Heart left ventricle (tissue), 13 donors: ENCODE measurements around the gene CFAP46.

ENCODE experiments used
- POLR2A ChIP-seq, 2 donors: fragments of 450-650 bp; IDR thresholded peaks; one replicate each; pipeline ENCODE4 v1.6.1; 2017; ENCODE audit warnings: antibody characterized with exemption in 2 of 2, mild to moderate bottlenecking in 2 of 2, moderate library complexity in 2 of 2
- TF ChIP-seq, protein P1 (sequence below), 12 donors: fragments of 200-600 bp; sonication (generic) in 4 of 12; IDR thresholded peaks; one replicate each; pipeline versions ENCODE4 v1.5.0 to v1.8.0; 2018 to 2022; ENCODE audit warnings: antibody characterized with exemption in 12 of 12, mild to moderate bottlenecking in 5 of 12
- donor health status: ischemic (EF 13 %, LVEDD 7.1; RV severe dilation, severe dysfunction).
- donor health status: DM: no; HTN: yes; CAD: no.
- donor health status: DM: no; HTN: no; CAD: no.
- donor health status: ischemic (EF 25% LVEDD 6.9; RV normal size, moderate dysfunction).
- donor health status: ischemic (EF 25% LVEDD 5.7; RV mildly dilated, moderate dysfunction).
- donor health status: ischemic (EF 35%, LVEDD 5.7; RV mildly dilated, moderate dysfunction).
- donor health status: nonischemic (EF 11% LVEDD 7.7; RV severe dilation, severe dysfunction).
- donor health status: DM: yes; HTN: yes; CAD: no.
- donor health status: PGD.
- donor health status: ischemic (EF 29% LVEDD 5.4; RV normal size, mild dysfunction).
- donor health status: nonischemic (EF 23%, LVEDD 6.1; RV moderate dilation, normal function).

DNA sequence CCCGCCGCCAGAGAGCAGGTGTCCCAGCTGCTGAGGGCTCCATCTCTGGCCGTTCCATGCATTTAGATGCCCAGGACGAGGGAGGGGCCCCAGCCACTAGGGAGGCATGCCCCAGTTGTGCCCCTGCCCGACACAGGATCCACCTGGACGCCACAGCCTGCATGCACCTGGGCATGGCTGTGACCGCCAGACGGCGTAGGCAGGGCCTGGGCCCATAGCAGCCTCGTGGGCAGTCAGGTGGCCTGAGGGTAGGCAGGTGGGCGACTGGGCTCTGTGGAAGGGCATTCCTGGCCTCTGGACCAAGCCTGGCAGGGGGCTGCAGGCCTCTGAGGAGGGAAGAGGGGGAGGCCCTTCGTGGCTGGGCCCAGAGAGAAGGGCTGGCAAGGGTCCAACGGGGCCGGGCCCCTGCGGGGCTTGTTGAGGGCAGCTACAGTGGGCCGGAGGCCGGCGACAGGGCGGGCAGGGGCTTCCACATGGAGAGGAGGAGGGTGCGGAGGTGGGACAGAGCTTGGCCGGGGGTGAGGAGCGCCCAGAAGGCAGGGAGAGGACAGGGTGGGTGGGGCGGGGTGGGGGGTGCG is 80.4 kb downstream of the CFAP46 start:
- TF ChIP-seq, protein P1, sequence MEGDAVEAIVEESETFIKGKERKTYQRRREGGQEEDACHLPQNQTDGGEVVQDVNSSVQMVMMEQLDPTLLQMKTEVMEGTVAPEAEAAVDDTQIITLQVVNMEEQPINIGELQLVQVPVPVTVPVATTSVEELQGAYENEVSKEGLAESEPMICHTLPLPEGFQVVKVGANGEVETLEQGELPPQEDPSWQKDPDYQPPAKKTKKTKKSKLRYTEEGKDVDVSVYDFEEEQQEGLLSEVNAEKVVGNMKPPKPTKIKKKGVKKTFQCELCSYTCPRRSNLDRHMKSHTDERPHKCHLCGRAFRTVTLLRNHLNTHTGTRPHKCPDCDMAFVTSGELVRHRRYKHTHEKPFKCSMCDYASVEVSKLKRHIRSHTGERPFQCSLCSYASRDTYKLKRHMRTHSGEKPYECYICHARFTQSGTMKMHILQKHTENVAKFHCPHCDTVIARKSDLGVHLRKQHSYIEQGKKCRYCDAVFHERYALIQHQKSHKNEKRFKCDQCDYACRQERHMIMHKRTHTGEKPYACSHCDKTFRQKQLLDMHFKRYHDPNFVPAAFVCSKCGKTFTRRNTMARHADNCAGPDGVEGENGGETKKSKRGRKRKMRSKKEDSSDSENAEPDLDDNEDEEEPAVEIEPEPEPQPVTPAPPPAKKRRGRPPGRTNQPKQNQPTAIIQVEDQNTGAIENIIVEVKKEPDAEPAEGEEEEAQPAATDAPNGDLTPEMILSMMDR (IDR thresholded peaks at IDR 0.05): no peak
- no peak for TF ChIP-seq POLR2A (IDR thresholded peaks at IDR 0.05)
